HG03460 (cell line): ENCODE results near the gene ADAMTS2.

Experiments used
- ATAC-seq: cut with Tn5 transposase; IDR thresholded peaks from one replicate; pipeline ENCODE4 v1.9.1; 2021; ENCODE audit not compliant: unreplicated experiment

ADAMTS2 gene

GRCh38 chr5:179345433-179346321 is at the start of gene ADAMTS2:
ADAMTS2 (minus strand) TSS chr5:179345461; CDS start chr5:179345328, 133 bp downstream.
- ATAC-seq: no peak

- no peak for ATAC-seq
Observed at GRCh38 chr5:179393078-179393477, 47.8 kb upstream of the ADAMTS2 start.

- no peak for ATAC-seq
Observed at GRCh38 chr5:179387151-179388110, 42.2 kb upstream of the ADAMTS2 start.

GRCh38 chr5:179385914-179386313 is 40.7 kb upstream of the ADAMTS2 start:
- no peak for ATAC-seq

GRCh38 chr5:179382486-179382885 is 37.2 kb upstream of the ADAMTS2 start:
- ATAC-seq: no peak

- ATAC-seq: no peak
Observed at GRCh38 chr5:179381691-179382090, 36.4 kb upstream of the ADAMTS2 start.

GRCh38 chr5:179380211-179381035 is 35.2 kb upstream of the ADAMTS2 start:
- ATAC-seq: no peak

GRCh38 chr5:179379321-179379890 is 34.1 kb upstream of the ADAMTS2 start:
- no peak for ATAC-seq

- no peak for ATAC-seq
Observed at GRCh38 chr5:179378441-179379271, 33.4 kb upstream of the ADAMTS2 start.

GRCh38 chr5:179378116-179378440 is 32.8 kb upstream of the ADAMTS2 start:
- ATAC-seq: no peak

GRCh38 chr5:179377421-179378115 is 32.3 kb upstream of the ADAMTS2 start:
- ATAC-seq: no peak

GRCh38 chr5:179376701-179377420 is 31.6 kb upstream of the ADAMTS2 start:
- no peak for ATAC-seq

GRCh38 chr5:179375831-179376365 is 30.6 kb upstream of the ADAMTS2 start:
- ATAC-seq: no peak

- ATAC-seq: no peak
Observed at GRCh38 chr5:179375236-179375685, 30.0 kb upstream of the ADAMTS2 start.

- no peak for ATAC-seq
Observed at GRCh38 chr5:179374506-179375235, 29.4 kb upstream of the ADAMTS2 start.

GRCh38 chr5:179373961-179374505 is 28.8 kb upstream of the ADAMTS2 start:
- ATAC-seq: no peak
